Kidney (tissue), 14 donors: ENCODE data around the gene ZNF516. TPM values are rescaled to one million over a fixed set of nuclear protein-coding genes. Genes with fewer than 3 reads are reported as not detected.
A peak's percentile ranks its signal among the peaks of the same experiment; 100 is the strongest.

Experiments used
- DNase-seq, 5 donors: peaks; one replicate each; pipeline ENCODE4 v3.0.0-alpha.2; 2013 to 2020
- FAIRE-seq: peaks from 2 replicates; lab custom pipeline; 2012; peaks lifted over from hg19 to GRCh38; lab: Jason Lieb, UNC
- H3K27ac ChIP-seq, 2 donors: one replicate each; pipeline ENCODE4 v1.7.0; 2013; ENCODE audit warnings: low read depth in 2 of 2, low read length in 2 of 2, inconsistent platforms in 1 of 2
- H3K27me3 ChIP-seq: one replicate; pipeline ENCODE4 v1.7.1; 2013; ENCODE audit warnings: low read length, inconsistent platforms; ENCODE audit not compliant: control insufficient read depth, insufficient read depth
- H3K36me3 ChIP-seq, 3 donors: one replicate each; pipeline versions ENCODE4 v1.7.0 to v1.7.1; 2013; ENCODE audit warnings: low read length in 3 of 3, control low read depth in 1 of 3, inconsistent platforms in 1 of 3; ENCODE audit not compliant: insufficient read depth in 3 of 3, control insufficient read depth in 2 of 3
- H3K4me1 ChIP-seq, 3 donors: one replicate each; pipeline versions ENCODE4 v1.7.0 to v1.7.1; 2013; ENCODE audit warnings: low read length in 3 of 3, inconsistent platforms in 1 of 3, low read depth in 1 of 3; ENCODE audit not compliant: control insufficient read depth in 2 of 3, insufficient read depth in 2 of 3
- H3K4me3 ChIP-seq, 3 donors: one replicate each; pipeline versions ENCODE4 v1.7.0 to v1.8.1; 2013; ENCODE audit warnings: low read length in 3 of 3, control low read depth in 1 of 3, inconsistent platforms in 1 of 3
- H3K9ac ChIP-seq, 3 donors: one replicate each; pipeline versions ENCODE4 v1.7.0 to v1.7.1; 2013; ENCODE audit warnings: low read length in 3 of 3, control low read depth in 1 of 3, inconsistent platforms in 1 of 3
- H3K9me3 ChIP-seq, 3 donors: one replicate each; pipeline versions ENCODE4 v1.7.0 to v1.7.1; 2013; ENCODE audit warnings: low read length in 3 of 3, control low read depth in 1 of 3, inconsistent platforms in 1 of 3; ENCODE audit not compliant: control insufficient read depth in 2 of 3, insufficient read depth in 1 of 3
- CTCF ChIP-seq: IDR thresholded peaks from 3 replicates; pipeline ENCODE4 v1.5.1; 2012; ENCODE audit warnings: mild to moderate bottlenecking, moderate library complexity, borderline replicate concordance; ENCODE audit not compliant: insufficient read depth; ENCODE audit errors: extremely low read depth
- intact Hi-C: fragments of 100-400 bp; cut with DNase I; formaldehyde crosslinking; loops from one replicate; pipeline ENCODE4 v1.11.1; 2022
- polyA plus RNA-seq: library from polyadenylated mRNA; stranded (reverse); fragments of 350-450 nt; fragmentation: Illumina TruSeq; extraction: RNeasy Lipid Tissue Mini Kit (QIAGEN cat#74804); gene quantifications from one replicate; pipeline ENCODE4 v1.2.3, GENCODE V29; 2014; ENCODE audit warnings: low read depth, low replicate concordance; ENCODE audit not compliant: insufficient read depth
- total RNA-seq: library from RNA; stranded (reverse); fragmentation: NEBNext Ultra II Directional; extraction: Animal tissue kit (Norgen Biotek cat#: 25700); gene quantifications from one replicate; pipeline ENCODE4 v1.2.1, GENCODE V29; 2021
- donor health status: control.
- donor health status: control.
- donor health status: control.
- donor health status: control.
- donor health status: control.
- donor health status: DM: yes; HTN: yes; CAD: no.
- donor health status: Normal renal cell carcinoma (clear cell type).

The ZNF516 gene
- total and polyA plus RNA-seq, 2 donors from 2014 or later, result 6.7 to 28.7 TPM

GRCh38 chr18:76456823-76457222, 38.2 kb downstream of the ZNF516 start:
- FAIRE-seq (no peak), DNase-seq (peak in 1 of 5 donors; percentile 2)
- Histone ChIP-seq H3K9ac (no peak overlapping the region), H3K9me3 (no peaks in the 10 kb centered on the region), H3K4me3 (no peak overlapping the region), H3K36me3 (peaks cover 0 to 2% (median 0%) of the 10 kb centered on the region in 3 donors), H3K27ac (no peak overlapping the region), H3K4me1 (peaks cover 10 to 21% (median 14%) of the 10 kb centered on the region in 3 donors), H3K27me3 (no peaks in the 10 kb centered on the region)
- no peak for TF ChIP-seq CTCF
- intact Hi-C loops, result no loop called here

GRCh38 chr18:76456018-76456750, 38.9 kb downstream of the ZNF516 start:
- intact Hi-C loops, result no loop called here
- H3K27me3 ChIP-seq, result no peaks in the 10 kb centered on the region
- H3K9me3 ChIP-seq, result no peaks in the 10 kb centered on the region
- H3K4me3 ChIP-seq, result no peak overlapping the region
- FAIRE-seq, result no peak
- H3K36me3 ChIP-seq, result peaks cover 0 to 2% (median 0%) of the 10 kb centered on the region in 3 donors
- TF ChIP-seq CTCF, result no peak
- no peak overlapping the region for H3K27ac ChIP-seq
- no peak overlapping the region for H3K9ac ChIP-seq
- DNase-seq, result peak in 2 of 5 donors; percentile 9 to 41
- H3K4me1 ChIP-seq, result peaks cover 10 to 25% (median 14%) of the 10 kb centered on the region in 3 donors

DNA sequence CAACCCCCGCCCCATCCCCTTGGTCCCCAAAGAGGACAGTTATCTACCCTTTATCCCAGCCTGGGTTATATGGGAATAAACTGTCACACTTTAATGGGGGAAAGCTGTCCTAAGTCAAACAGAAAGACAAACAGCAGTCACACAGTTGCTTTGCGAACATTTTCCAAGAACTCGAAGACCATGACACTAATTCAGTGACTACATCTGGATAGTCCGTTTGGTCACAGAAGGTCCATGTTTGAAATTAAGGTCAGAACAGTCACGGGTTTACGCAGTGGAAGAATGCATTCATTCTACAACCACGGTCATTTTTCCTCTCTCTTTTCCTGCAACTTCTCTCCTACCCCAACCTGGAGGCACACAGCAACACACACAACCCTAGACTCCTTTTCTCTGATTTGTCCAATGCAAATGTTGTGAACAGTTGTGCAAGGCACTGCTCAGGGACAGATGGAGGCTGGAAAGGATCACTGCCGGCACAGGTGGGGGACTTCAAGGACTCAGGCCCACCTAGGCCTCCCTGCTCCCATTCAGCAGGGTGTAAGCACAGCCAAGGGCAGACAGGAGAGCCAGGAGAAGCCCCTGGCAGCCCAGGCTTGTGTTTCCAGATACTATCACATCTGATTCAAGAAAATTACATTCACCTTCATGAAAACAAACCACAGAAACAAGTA, 39.9 kb downstream of the ZNF516 start:
- peaks cover 0 to 2% (median 0%) of the 10 kb centered on the region in 3 donors for H3K36me3 ChIP-seq
- intact Hi-C loops, result no loop called here
- no peak overlapping the region for H3K4me3 ChIP-seq
- FAIRE-seq, result no peak
- no peaks in the 10 kb centered on the region for H3K9me3 ChIP-seq
- no peak overlapping the region for H3K9ac ChIP-seq
- H3K27me3 ChIP-seq, result no peaks in the 10 kb centered on the region
- DNase-seq, result peak in 2 of 5 donors; percentile 8 to 37
- peaks cover 10 to 25% (median 14%) of the 10 kb centered on the region in 3 donors for H3K4me1 ChIP-seq
- TF ChIP-seq CTCF, result no peak
- peak overlapping the region in 1 of 2 donors; percentile 32 for H3K27ac ChIP-seq
